Fibroblast of lung (primary cell): Measurements from ENCODE around the gene TNK2. TPM values are rescaled to one million over a fixed set of nuclear protein-coding genes. Genes with fewer than 3 reads are reported as not detected.
A peak's percentile ranks its signal among the peaks of the same experiment; 100 is the strongest.

Source experiments
- DNase-seq, 2 donors: peaks; one replicate each; pipeline versions ENCODE4 v3.0.0 to v3.0.0-alpha.2; 2010; ENCODE audit warnings: low read depth in 2 of 2
- H2AFZ ChIP-seq: 2 replicates; pipeline ENCODE4 v1.5.1; 2012; ENCODE audit warnings: low read length, control low read depth, inconsistent platforms
- H3K27ac ChIP-seq: 2 replicates; pipeline ENCODE4 v1.5.1; 2011; ENCODE audit warnings: low read length, control low read depth; ENCODE audit not compliant: insufficient read depth
- H3K27me3 ChIP-seq: 2 replicates; pipeline ENCODE4 v1.5.1; 2011; ENCODE audit warnings: mild to moderate bottlenecking, low read length; ENCODE audit not compliant: control insufficient read depth, insufficient read depth
- H3K36me3 ChIP-seq: 2 replicates; pipeline ENCODE4 v1.5.1; 2011; ENCODE audit warnings: low read length; ENCODE audit not compliant: control insufficient read depth, insufficient read depth
- H3K4me1 ChIP-seq: 2 replicates; pipeline ENCODE4 v1.5.1; 2011; ENCODE audit warnings: low read length; ENCODE audit not compliant: control insufficient read depth, insufficient read depth; ENCODE audit errors: extremely low read depth
- H3K4me2 ChIP-seq: 2 replicates; pipeline ENCODE4 v1.5.1; 2011; ENCODE audit warnings: low read length, control low read depth; ENCODE audit not compliant: insufficient read depth; ENCODE audit errors: extremely low read depth
- H3K4me3 ChIP-seq, 4 experiments: fragments of 200-600 bp in 1 of 4; sonication (generic) in 1 of 4; replicated peaks in 1 of 4; 2 replicates each; pipeline ENCODE4 v1.5.1; 2011 to 2016; ENCODE audit warnings: low read length in 4 of 4, low read depth in 3 of 4, mild to moderate bottlenecking in 3 of 4, control low read depth in 2 of 4, inconsistent platforms in 1 of 4, mixed read lengths in 1 of 4; ENCODE audit not compliant: insufficient read depth in 1 of 4; ENCODE audit errors: control extremely low read depth in 1 of 4
- H3K79me2 ChIP-seq: 2 replicates; pipeline ENCODE4 v1.5.1; 2012; ENCODE audit warnings: mild to moderate bottlenecking, low read length, inconsistent platforms; ENCODE audit not compliant: control insufficient read depth, insufficient read depth
- H3K9ac ChIP-seq: 2 replicates; pipeline ENCODE4 v1.5.1; 2011; ENCODE audit warnings: mild to moderate bottlenecking, low read length, control low read depth; ENCODE audit not compliant: insufficient read depth
- H3K9me3 ChIP-seq: 2 replicates; pipeline ENCODE4 v1.5.1; 2012; ENCODE audit warnings: low read depth, low read length; ENCODE audit not compliant: control insufficient read depth, insufficient read depth
- H4K20me1 ChIP-seq: 2 replicates; pipeline ENCODE4 v1.5.1; 2011; ENCODE audit warnings: low read length; ENCODE audit not compliant: control insufficient read depth, insufficient read depth; ENCODE audit errors: extremely low read depth
- CTCF ChIP-seq, 2 donors: IDR thresholded peaks in 1 of 2; conservative IDR thresholded peaks in 1 of 2; 1 replicate in 1 of 2; 2 replicates in 1 of 2; pipeline ENCODE4 v1.5.1; 2011 to 2012; ENCODE audit warnings: low read length in 2 of 2, control low read depth in 1 of 2, inconsistent platforms in 1 of 2, low read depth in 1 of 2, mild to moderate bottlenecking in 1 of 2
- EZH2 ChIP-seq: IDR thresholded peaks from 2 replicates; pipeline ENCODE4 v1.5.1; 2012; ENCODE audit warnings: low read length, control low read depth, mild to moderate bottlenecking; ENCODE audit errors: missing control alignments
- polyA plus RNA-seq, 2 donors: library from polyadenylated mRNA; depleted of rRNA in 1 of 2; stranded (reverse) in 1 of 2; unstranded in 1 of 2; fragments of >200 nt; gene quantifications; 2 replicates each; pipeline ENCODE4 v1.2.1, GENCODE V29; 2011 to 2012; ENCODE audit warnings: missing spikeins in 1 of 2
- total RNA-seq: library from RNA; depleted of rRNA; stranded (reverse); fragments of >200 nt; gene quantifications from 2 replicates; pipeline ENCODE4 v1.2.1, GENCODE V29; 2014

Gene TNK2
- total and polyA plus RNA-seq, 2 donors (not counting 1 experiment from before 2014, with no cell fraction given), result 2.5 to 10.7 TPM

DNA sequence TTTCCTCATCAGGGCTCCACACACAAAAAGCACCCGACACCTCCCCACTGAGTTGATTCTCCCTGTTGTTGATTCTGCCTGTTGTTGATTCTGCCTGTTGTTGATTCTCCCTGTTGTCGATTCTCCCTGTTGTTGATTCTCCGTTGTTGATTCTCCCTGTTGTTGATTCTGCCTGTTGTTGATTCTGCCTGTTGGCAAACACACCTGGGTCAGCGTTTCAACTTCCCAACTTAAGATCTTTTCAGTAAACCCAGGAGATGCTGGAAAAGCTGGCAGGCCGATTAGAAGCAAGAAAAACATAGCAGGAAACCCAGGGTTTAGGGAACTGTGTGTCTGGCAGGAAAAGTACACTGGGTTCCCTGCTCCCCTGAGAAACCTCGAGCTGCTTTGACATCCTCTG is 47.9 kb downstream of the TNK2 start:
- no peak for TF ChIP-seq CTCF (conservative IDR thresholded peaks at IDR 0.05 in 1 of 2, IDR thresholded peaks at IDR 0.05 in 1 of 2; ENCODE audit: low read depth in 1 of 2, low read length in 2 of 2)
- TF ChIP-seq EZH2, result no peak
- peaks cover 3% of the 10 kb centered on the region for H3K36me3 ChIP-seq
- H3K4me1 ChIP-seq, result peaks cover 5% of the 10 kb centered on the region
- H3K9me3 ChIP-seq, result no peaks in the 10 kb centered on the region
- H4K20me1 ChIP-seq, result no peaks in the 10 kb centered on the region
- no peak overlapping the region for H3K4me2 ChIP-seq
- H3K79me2 ChIP-seq, result no peaks in the 10 kb centered on the region
- no peak overlapping the region for H3K27ac ChIP-seq
- no peak overlapping the region for H2AFZ ChIP-seq
- H3K27me3 ChIP-seq, result no peaks in the 10 kb centered on the region
- H3K4me3 ChIP-seq, result no peak overlapping the region
- DNase-seq, result no peak
- no peak overlapping the region for H3K9ac ChIP-seq

- no peak overlapping the region for H3K27ac ChIP-seq
- no peak overlapping the region for H3K4me3 ChIP-seq
- H3K4me1 ChIP-seq, result peaks cover 5% of the 10 kb centered on the region
- H3K36me3 ChIP-seq, result peaks cover 2% of the 10 kb centered on the region
- H2AFZ ChIP-seq, result peak overlapping the region; percentile 57
- DNase-seq, result no peak
- H4K20me1 ChIP-seq, result no peaks in the 10 kb centered on the region
- H3K4me2 ChIP-seq, result no peak overlapping the region
- no peaks in the 10 kb centered on the region for H3K27me3 ChIP-seq
- H3K79me2 ChIP-seq, result no peaks in the 10 kb centered on the region
- H3K9ac ChIP-seq, result no peak overlapping the region
- TF ChIP-seq EZH2, result no peak
- no peak for TF ChIP-seq CTCF (conservative IDR thresholded peaks at IDR 0.05 in 1 of 2, IDR thresholded peaks at IDR 0.05 in 1 of 2; ENCODE audit: low read depth in 1 of 2, low read length in 2 of 2)
- no peaks in the 10 kb centered on the region for H3K9me3 ChIP-seq
Measured at GRCh38 chr3:195859846-195860411, 48.4 kb downstream of the TNK2 start.

GRCh38 chr3:195859061-195859845 is 49.1 kb downstream of the TNK2 start:
- Histone ChIP-seq H3K4me1 (peaks cover 5% of the 10 kb centered on the region), H3K79me2 (no peaks in the 10 kb centered on the region), H2AFZ (peak overlapping the region; percentile 57), H3K27me3 (no peaks in the 10 kb centered on the region), H4K20me1 (no peaks in the 10 kb centered on the region), H3K9ac (no peak overlapping the region), H3K36me3 (peaks cover 2% of the 10 kb centered on the region), H3K9me3 (no peaks in the 10 kb centered on the region), H3K27ac (no peak overlapping the region), H3K4me3 (no peak overlapping the region), H3K4me2 (peak overlapping the region; percentile 51)
- DNase-seq, result peak; percentile 36 to 69
- TF ChIP-seq CTCF (conservative IDR thresholded peaks at IDR 0.05 in 1 of 2, IDR thresholded peaks at IDR 0.05 in 1 of 2; ENCODE audit: low read depth in 1 of 2, low read length in 2 of 2), result peak; percentile 98 to 100
- TF ChIP-seq EZH2, result no peak
